Measurements from ENCODE around the gene COL1A2. TPM values are rescaled to one million over a fixed set of nuclear protein-coding genes. Genes with fewer than 3 reads are reported as not detected.

The COL1A2 gene
- total and polyA plus RNA-seq, 2 of the 13 experiments (the other 11 are each of a cell fraction or from before 2014, with no cell fraction given), result not detected

DNA sequence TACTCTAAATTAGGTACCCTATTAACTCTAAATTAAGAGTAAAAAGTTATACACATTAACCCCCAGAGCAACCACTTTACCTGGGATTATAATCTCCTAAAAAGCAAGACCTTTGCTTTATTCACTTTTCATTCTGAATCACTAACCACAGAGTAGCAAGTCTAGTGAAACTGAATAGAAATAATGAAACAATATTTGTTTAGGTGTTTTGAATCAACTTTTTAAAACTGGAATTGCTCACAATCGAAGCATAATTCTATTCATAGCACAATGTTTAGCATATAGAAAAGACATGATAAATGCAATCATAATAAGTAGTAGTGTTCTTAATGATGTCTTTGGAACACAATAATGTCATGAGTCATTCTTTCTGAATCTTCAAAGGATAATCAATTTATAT, 77.9 kb downstream of the COL1A2 start (continued):
- TF ChIP-seq PRPF4 (IDR thresholded peaks at IDR 0.05; ENCODE audit: low read depth, low read length, poor library complexity, severe bottlenecking) (no peak), TMF1 (CRISPR knock-in tag; IDR thresholded peaks at IDR 0.05; ENCODE audit: low read depth) (no peak), ATF4 (CRISPR knock-in tag; IDR thresholded peaks at IDR 0.05) (no peak), TP53 (CRISPR knock-in tag; conservative IDR thresholded peaks at IDR 0.05) (no peak)

GRCh38 chr7:94476251-94476840, 81.7 kb downstream of the COL1A2 start:
- in situ Hi-C loops (cut with HindIII; ENCODE audit: extremely low pct_ligation_motif_present, low pct_unique_long_range_greater_than_20kb), result no loop called here
- peaks cover 7% of the 10 kb centered on the region for H3K9me3 ChIP-seq (ENCODE audit: low read length)
- CTCF ChIA-PET (ENCODE audit: low intra/inter-chr PET ratio, low total read pairs), result no interaction called here
- TF ChIP-seq ZNF124 (CRISPR knock-in tag; IDR thresholded peaks at IDR 0.05) (no peak), POLR2G (IDR thresholded peaks at IDR 0.05; ENCODE audit: low read depth, low read length) (no peak), SNRNP70 (IDR thresholded peaks at IDR 0.05; ENCODE audit: low read depth, low read length) (no peak), ZNF503 (CRISPR knock-in tag; IDR thresholded peaks at IDR 0.05) (no peak), HNRNPUL1 (IDR thresholded peaks at IDR 0.05; ENCODE audit: low read depth, low read length) (no peak), SOX6 (IDR thresholded peaks at IDR 0.05) (no peak), SOX6 (CRISPR knock-in tag; IDR thresholded peaks at IDR 0.05) (no peak), MTF1 (CRISPR knock-in tag; IDR thresholded peaks at IDR 0.05) (no peak), ZNF703 (CRISPR knock-in tag; IDR thresholded peaks at IDR 0.05; ENCODE audit: borderline replicate concordance) (no peak), SMAD3 (CRISPR knock-in tag; IDR thresholded peaks at IDR 0.05) (0 out of 2 replicates have a peak, but pooled peaks have one; percentile 30), TBX2 (CRISPR knock-in tag; IDR thresholded peaks at IDR 0.05; ENCODE audit: borderline replicate concordance) (no peak), CEBPG (CRISPR knock-in tag; IDR thresholded peaks at IDR 0.05) (peak; percentile 33; the same call in 1 of the 2 replicates), ZNF20 (CRISPR knock-in tag; IDR thresholded peaks at IDR 0.05) (no peak), STAT5B (CRISPR knock-in tag; IDR thresholded peaks at IDR 0.05) (no peak), POGZ (CRISPR knock-in tag; IDR thresholded peaks at IDR 0.05) (no peak), ZNF563 (CRISPR knock-in tag; IDR thresholded peaks at IDR 0.05) (no peak), SIX4 (CRISPR knock-in tag; IDR thresholded peaks at IDR 0.05) (peak; percentile 73; the same call in 1 of the 2 replicates), ISL2 (CRISPR knock-in tag; IDR thresholded peaks at IDR 0.05) (0 out of 2 replicates have a peak, but pooled peaks have one; percentile 21)
- TF ChIP-seq, protein P1, sequence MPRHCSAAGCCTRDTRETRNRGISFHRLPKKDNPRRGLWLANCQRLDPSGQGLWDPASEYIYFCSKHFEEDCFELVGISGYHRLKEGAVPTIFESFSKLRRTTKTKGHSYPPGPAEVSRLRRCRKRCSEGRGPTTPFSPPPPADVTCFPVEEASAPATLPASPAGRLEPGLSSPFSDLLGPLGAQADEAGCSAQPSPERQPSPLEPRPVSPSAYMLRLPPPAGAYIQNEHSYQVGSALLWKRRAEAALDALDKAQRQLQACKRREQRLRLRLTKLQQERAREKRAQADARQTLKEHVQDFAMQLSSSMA (CRISPR knock-in tag; IDR thresholded peaks at IDR 0.05), result no peak

More at GRCh38 chr7:94476251-94476840, 81.7 kb downstream of the COL1A2 start:
- no peaks in the 10 kb centered on the region for H3K27me3 ChIP-seq (ENCODE audit: control insufficient read depth in 1 of 2, insufficient read depth in 2 of 2, low read length in 2 of 2)
- intact Hi-C loops (cut with micrococcal nuclease; ENCODE audit: unreplicated experiment), result no loop called here
- BruUV-seq (replicated peaks), result no TSS peak
- WGBS (ENCODE audit: low lambda C conversion rate), result 25% methylated on average over 5 of the region's 5 CpGs
- no peaks in the 10 kb centered on the region for H3K79me2 ChIP-seq (ENCODE audit: insufficient read depth, low read length)
- no peaks in the 10 kb centered on the region for H3K36me3 ChIP-seq (replicated peaks in 1 of 2; ENCODE audit: control insufficient read depth in 1 of 2, insufficient read depth in 2 of 2, low read length in 2 of 2)
- H4K20me1 ChIP-seq (ENCODE audit: insufficient read depth, low read length), result no peaks in the 10 kb centered on the region
- H3K4me1 ChIP-seq (ENCODE audit: insufficient read depth, low read length), result peaks cover 30% of the 10 kb centered on the region
- DNase-seq (ENCODE audit: low spot score) (peak; percentile 7), ATAC-seq (no peak; the same call in 2 of the 3 replicates), FAIRE-seq (no peak)
- peak overlapping the region; percentile 21; the same call in 1 of the 2 replicates for H3K4me2 ChIP-seq (ENCODE audit: low read depth, low read length)
- H2AFZ ChIP-seq (ENCODE audit: low read length), result no peak overlapping the region
- no peak overlapping the region for H3K4me3 ChIP-seq (replicated peaks in 1 of 3; ENCODE audit: insufficient read depth in 1 of 3, low read depth in 2 of 3, low read length in 3 of 3)
- no peak overlapping the region for H3K9ac ChIP-seq (ENCODE audit: insufficient read depth, low read depth, low read length)
- H3K27ac ChIP-seq (ENCODE audit: extremely low read length, insufficient read depth, low read length), result no peak overlapping the region
- POLR2A ChIA-PET, result interaction anchor here (1.6 kb wide), 1 partner anchor 179 kb away, joined by 3 read pairs; the partner anchor contains the start of gene SGCE
